A673 (cell line): Measurements from ENCODE around the gene COPZ1.
"Not testable (repeated sequence)": the region's sequence is repeated elsewhere in the genome, so short reads cannot be mapped to it uniquely, and the experiment has no call there.

ENCODE experiments used
- CTCF ChIP-seq: fragments of 300-800, 200-600 bp; sonication (generic); conservative IDR thresholded peaks from 2 replicates; pipeline ENCODE4 v1.5.1; 2017; ENCODE audit warnings: low read depth, mild to moderate bottlenecking, antibody characterized with exemption, low read length, moderate library complexity, mixed read lengths
- EZH2 ChIP-seq: fragments of 200-600 bp; sonication (generic); IDR thresholded peaks from 2 replicates; pipeline ENCODE4 v1.6.1; 2017; ENCODE audit warnings: borderline replicate concordance, low read depth, mild to moderate bottlenecking, mixed read lengths, antibody characterized with exemption, low read length; ENCODE audit not compliant: poor library complexity, severe bottlenecking

DNA sequence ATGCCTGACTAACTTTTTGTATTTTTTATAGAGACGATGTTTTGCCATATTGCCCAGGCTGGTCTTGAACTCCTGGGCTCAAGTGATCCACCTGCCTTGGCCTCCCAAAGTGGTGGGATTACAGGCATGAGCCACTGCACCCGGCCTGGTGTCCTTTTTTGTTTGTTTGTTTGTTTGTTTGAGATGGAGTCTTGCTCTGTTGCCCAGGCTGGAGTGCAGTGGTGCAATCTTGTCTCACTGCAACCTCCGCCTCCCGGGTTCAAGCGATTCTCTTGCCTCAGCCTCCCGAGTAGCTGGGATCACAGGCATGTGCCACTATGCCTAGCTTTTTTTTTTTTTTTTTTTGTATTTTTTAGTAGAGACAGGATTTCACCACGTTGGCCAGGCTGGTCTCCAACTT, 29.3 kb downstream of the COPZ1 start:
- not testable (repeated sequence) for TF ChIP-seq CTCF, EZH2
